Measurements from ENCODE around the gene INSR.
"Not testable (repeated sequence)": the region's sequence is repeated elsewhere in the genome, so short reads cannot be mapped to it uniquely, and the experiment has no call there.

Gene INSR

GRCh38 chr19:7188698-7189629, 105.2 kb downstream of the INSR start:
- DNase-seq, result no peak

- DNase-seq, result no peak
Observed at GRCh38 chr19:7187605-7188339, 106.4 kb downstream of the INSR start.

GRCh38 chr19:7182489-7182888, 111.7 kb downstream of the INSR start:
- no peak for DNase-seq

GRCh38 chr19:7179917-7180306, 114.3 kb downstream of the INSR start:
- DNase-seq, result no peak

GRCh38 chr19:7177926-7178325, 116.3 kb downstream of the INSR start:
- DNase-seq, result no peak

GRCh38 chr19:7176792-7177191, 117.4 kb downstream of the INSR start:
- DNase-seq, result no peak

- DNase-seq, result no peak
Observed at GRCh38 chr19:7172794-7173193, 121.4 kb downstream of the INSR start.

GRCh38 chr19:7170983-7171382, 123.2 kb downstream of the INSR start:
- DNase-seq, result no peak

GRCh38 chr19:7168941-7169340, 125.3 kb downstream of the INSR start:
- DNase-seq, result no peak

- no peak for DNase-seq
Observed at GRCh38 chr19:7161292-7161691, 132.9 kb downstream of the INSR start.

GRCh38 chr19:7159105-7159933, 134.9 kb downstream of the INSR start:
- DNase-seq, result no peak

- DNase-seq, result no peak
Observed at GRCh38 chr19:7153022-7153421, 141.2 kb downstream of the INSR start.

- DNase-seq, result no peak
Observed at GRCh38 chr19:7152568-7152967, 141.6 kb downstream of the INSR start.

- DNase-seq, result no peak
Observed at GRCh38 chr19:7149956-7150705, 144.1 kb downstream of the INSR start.

- DNase-seq, result not testable (repeated sequence)
Observed at GRCh38 chr19:7147119-7147675, 147.0 kb downstream of the INSR start.

- DNase-seq, result not testable (repeated sequence)
Observed at GRCh38 chr19:7146086-7146485, 148.1 kb downstream of the INSR start.

- no peak for DNase-seq
Observed at GRCh38 chr19:7145494-7145893, 148.7 kb downstream of the INSR start.

- no peak for DNase-seq
Observed at GRCh38 chr19:7142771-7143170, 151.4 kb downstream of the INSR start.

- no peak for DNase-seq
Observed at GRCh38 chr19:7140137-7140536, 154.1 kb downstream of the INSR start.

- no peak for DNase-seq
Observed at GRCh38 chr19:7139095-7139494, 155.1 kb downstream of the INSR start.

GRCh38 chr19:7138402-7138801, 155.8 kb downstream of the INSR start:
- no peak for DNase-seq

GRCh38 chr19:7137120-7137519, 157.1 kb downstream of the INSR start:
- DNase-seq, result no peak
